GM23338 (cell line): Measurements from ENCODE around the gene PCA3. TPM values are rescaled to one million over a fixed set of nuclear protein-coding genes. Genes with fewer than 3 reads are reported as not detected.
A peak's percentile ranks its signal among the peaks of the same experiment; 100 is the strongest.

Experiments
- ATAC-seq: fragments of 200-7000 bp; cut with Tn5 transposase; 3 replicates; pipeline ENCODE4 v1.9.1; 2020
- DNase-seq: peaks from one replicate; pipeline ENCODE4 v3.0.0-alpha.2; 2015; ENCODE audit warnings: low spot score
- H2AFZ ChIP-seq: fragments of 200-600 bp; sonication (generic); 2 replicates; pipeline ENCODE4 v1.8.0; 2016; ENCODE audit warnings: antibody characterized with exemption, mild to moderate bottlenecking, moderate library complexity
- H3F3A ChIP-seq: fragments of 200-600 bp; sonication (generic); replicated peaks from 2 replicates; pipeline ENCODE4 v1.8.0; 2017; ENCODE audit warnings: antibody characterized with exemption, mixed run types, low read depth
- H3K27ac ChIP-seq: fragments of 200-600 bp; sonication (generic); 2 replicates; pipeline ENCODE4 v1.6.1; 2016; ENCODE audit warnings: low read depth
- H3K27me3 ChIP-seq: fragments of 200-600 bp; sonication (generic); 2 replicates; pipeline ENCODE4 v1.8.0; 2016; ENCODE audit warnings: mild to moderate bottlenecking, mixed run types, moderate library complexity; ENCODE audit not compliant: insufficient read depth
- H3K36me3 ChIP-seq: fragments of 200-600 bp; sonication (generic); 2 replicates; pipeline ENCODE4 v1.8.0; 2016; ENCODE audit warnings: mild to moderate bottlenecking; ENCODE audit not compliant: insufficient read depth
- H3K4me1 ChIP-seq: fragments of 200-600 bp; sonication (generic); 2 replicates; pipeline ENCODE4 v1.8.0; 2016; ENCODE audit warnings: mild to moderate bottlenecking, moderate library complexity; ENCODE audit not compliant: insufficient read depth
- H3K4me2 ChIP-seq: fragments of 200-600 bp; sonication (generic); 2 replicates; pipeline ENCODE4 v1.7.1; 2017; ENCODE audit warnings: mixed run types
- H3K4me3 ChIP-seq: fragments of 200-600 bp; sonication (generic); 2 replicates; pipeline ENCODE4 v1.6.1; 2016; ENCODE audit warnings: mixed run types
- H3K79me2 ChIP-seq: fragments of 200-600 bp; sonication (generic); replicated peaks from 2 replicates; pipeline ENCODE4 v1.8.0; 2017; ENCODE audit warnings: mild to moderate bottlenecking; ENCODE audit not compliant: insufficient read depth
- H3K9me2 ChIP-seq: fragments of 200-600 bp; sonication (generic); 2 replicates; pipeline ENCODE4 v1.8.0; 2017; ENCODE audit not compliant: insufficient read depth
- H4K20me1 ChIP-seq: fragments of 200-600 bp; sonication (generic); replicated peaks from 2 replicates; pipeline ENCODE4 v1.8.0; 2017; ENCODE audit warnings: mild to moderate bottlenecking; ENCODE audit not compliant: insufficient read depth
- H3K27ac Mint-ChIP-seq: 2 replicates; pipeline ENCODE4 v1.8.0; 2020; ENCODE audit warnings: inconsistent platforms, mild to moderate bottlenecking, moderate library complexity, mixed read lengths
- H3K27me3 Mint-ChIP-seq: 3 replicates; pipeline ENCODE4 v1.8.0; 2022; ENCODE audit warnings: low read depth, mild to moderate bottlenecking, moderate library complexity, mixed read lengths, inconsistent platforms; ENCODE audit not compliant: insufficient read depth, poor library complexity
- H3K36me3 Mint-ChIP-seq: 3 replicates; pipeline ENCODE4 v1.8.0; 2021; ENCODE audit warnings: low read depth, mild to moderate bottlenecking, inconsistent platforms, moderate library complexity, mixed read lengths
- H3K4me1 Mint-ChIP-seq: 3 replicates; pipeline ENCODE4 v1.8.0; 2020; ENCODE audit warnings: mild to moderate bottlenecking, inconsistent platforms, mixed read lengths
- H3K4me3 Mint-ChIP-seq: 3 replicates; pipeline ENCODE4 v1.8.0; 2021; ENCODE audit warnings: moderate library complexity, mild to moderate bottlenecking, inconsistent platforms, mixed read lengths
- H3K9me3 Mint-ChIP-seq: 3 replicates; pipeline ENCODE4 v1.8.0; 2020; ENCODE audit warnings: moderate library complexity, mild to moderate bottlenecking, inconsistent platforms, mixed read lengths
- CTCF ChIP-seq, 2 experiments: fragments of 200-600 bp in 1 of 2; sonication (generic) in 1 of 2; conservative IDR thresholded peaks; 2 replicates each; pipeline versions ENCODE4 v1.5.1 to v1.6.1; 2016 to 2017; ENCODE audit warnings: antibody characterized with exemption in 2 of 2, low read depth in 2 of 2, mild to moderate bottlenecking in 2 of 2, moderate library complexity in 1 of 2
- ETS1 ChIP-seq: IDR thresholded peaks from 2 replicates; pipeline ENCODE4 v1.6.1; 2016; ENCODE audit warnings: antibody characterized with exemption
- EZH2 ChIP-seq: fragments of 200-600 bp; sonication (generic); IDR thresholded peaks from one replicate; pipeline ENCODE4 v1.8.0; 2017; ENCODE audit warnings: antibody characterized with exemption, mild to moderate bottlenecking, low read depth; ENCODE audit not compliant: unreplicated experiment
- EZH2phosphoT487 ChIP-seq: fragments of 200-600 bp; sonication (generic); IDR thresholded peaks from one replicate; pipeline ENCODE4 v1.8.1; 2018; ENCODE audit warnings: antibody characterized with exemption; ENCODE audit not compliant: unreplicated experiment
- JUNB ChIP-seq: IDR thresholded peaks from one replicate; pipeline ENCODE4 v1.6.1; 2016; ENCODE audit warnings: antibody characterized with exemption; ENCODE audit not compliant: unreplicated experiment
- NANOG ChIP-seq: IDR thresholded peaks from 2 replicates; pipeline ENCODE4 v1.6.1; 2016; ENCODE audit warnings: antibody characterized with exemption, borderline replicate concordance
- POLR2AphosphoS5 ChIP-seq: IDR thresholded peaks from 2 replicates; pipeline ENCODE4 v1.6.1; 2016; ENCODE audit warnings: antibody characterized with exemption, low read depth
- REST ChIP-seq: IDR thresholded peaks from one replicate; pipeline ENCODE4 v1.6.1; 2018; ENCODE audit warnings: antibody characterized with exemption; ENCODE audit not compliant: unreplicated experiment
- STAT1 ChIP-seq: IDR thresholded peaks from one replicate; pipeline ENCODE4 v1.6.1; 2016; ENCODE audit warnings: antibody characterized with exemption; ENCODE audit not compliant: unreplicated experiment
- ZNF331 ChIP-seq: fragments of 250-450 bp; sonication (Bioruptor Pico); IDR thresholded peaks from 2 replicates; pipeline ENCODE4 v1.5.0; 2020; ENCODE audit warnings: low read depth, mild to moderate bottlenecking, moderate library complexity
- polyA plus RNA-seq: library from polyadenylated mRNA; unstranded; fragments of >200 nt; fragmentation: Nextera tagmentation; extraction: Ambion mirVana; gene quantifications from 2 replicates; pipeline ENCODE4 v1.2.1, GENCODE V29; 2016
- total RNA-seq: library from RNA; depleted of rRNA; stranded (reverse); fragments of >200 nt; shearing (Covaris generic); gene quantifications from 2 replicates; pipeline ENCODE4 v1.2.3, GENCODE V29; 2014

Gene PCA3
- total and polyA plus RNA-seq, 2 experiments from 2014 or later = 0.28 to 0.76 TPM

GRCh38 chr9:76759732-76760131 lies 4.5 kb upstream of the PCA3 start (continued):
- TF ChIP-seq REST = no peak
- no peak for TF ChIP-seq ZNF331 (CRISPR knock-in tag)
- no peak for TF ChIP-seq JUNB
- no peak for TF ChIP-seq NANOG
- TF ChIP-seq STAT1 = no peak
- TF ChIP-seq EZH2 = no peak
- TF ChIP-seq EZH2phosphoT487 = no peak

GRCh38 chr9:76761448-76761847 lies 2.8 kb upstream of the PCA3 start:
- H4K20me1 ChIP-seq = no peaks in the 10 kb centered on the region
- H3K36me3 ChIP-seq = no peaks in the 10 kb centered on the region
- H3K4me1 ChIP-seq = peaks cover under 1% of the 10 kb centered on the region
- H3K79me2 ChIP-seq = no peaks in the 10 kb centered on the region
- no peak overlapping the region for H3K4me3 ChIP-seq
- H3K4me1 Mint-ChIP-seq = peaks cover under 1% of the 10 kb centered on the region; the same call in 1 of the 3 replicates
- no peaks in the 10 kb centered on the region for H3K27me3 Mint-ChIP-seq
- no peaks in the 10 kb centered on the region for H3K36me3 Mint-ChIP-seq
- H3K27me3 ChIP-seq = no peaks in the 10 kb centered on the region
- H3K4me3 Mint-ChIP-seq = no peak overlapping the region
- no peak overlapping the region for H3K27ac Mint-ChIP-seq
- no peaks in the 10 kb centered on the region for H3F3A ChIP-seq
- no peaks in the 10 kb centered on the region; the same call in 2 of the 3 replicates for H3K9me3 Mint-ChIP-seq
- H3K9me2 ChIP-seq = no peaks in the 10 kb centered on the region
- no peak overlapping the region for H2AFZ ChIP-seq
- no peak for ATAC-seq
- no peak overlapping the region for H3K4me2 ChIP-seq
- peak; percentile 13 for DNase-seq
- H3K27ac ChIP-seq = no peak overlapping the region
- no peak for TF ChIP-seq REST
- no peak for TF ChIP-seq ETS1
- TF ChIP-seq CTCF (conservative IDR thresholded peaks at IDR 0.05; ENCODE audit: low read depth in 2 of 2) = peak in 1 of 2 experiments; percentile 55; a peak in 3 of 4 replicates
- TF ChIP-seq ZNF331 (CRISPR knock-in tag) = no peak
- TF ChIP-seq JUNB = no peak
- TF ChIP-seq POLR2AphosphoS5 = no peak
